Stimulated activated CD8-positive, alpha-beta memory T cell treated with anti-CD3 and anti-CD28 coated beads, Interleukin-7, amount 100 ng/mL, for 24 hours (primary cell): ENCODE measurements around the gene SUFU.
"Not testable (repeated sequence)": the region's sequence is repeated elsewhere in the genome, so short reads cannot be mapped to it uniquely, and the experiment has no call there.

Experiments
- DNase-seq: peaks from one replicate; pipeline ENCODE4 v3.0.0-alpha.2; 2020; ENCODE audit warnings: low read depth

Gene SUFU

DNA sequence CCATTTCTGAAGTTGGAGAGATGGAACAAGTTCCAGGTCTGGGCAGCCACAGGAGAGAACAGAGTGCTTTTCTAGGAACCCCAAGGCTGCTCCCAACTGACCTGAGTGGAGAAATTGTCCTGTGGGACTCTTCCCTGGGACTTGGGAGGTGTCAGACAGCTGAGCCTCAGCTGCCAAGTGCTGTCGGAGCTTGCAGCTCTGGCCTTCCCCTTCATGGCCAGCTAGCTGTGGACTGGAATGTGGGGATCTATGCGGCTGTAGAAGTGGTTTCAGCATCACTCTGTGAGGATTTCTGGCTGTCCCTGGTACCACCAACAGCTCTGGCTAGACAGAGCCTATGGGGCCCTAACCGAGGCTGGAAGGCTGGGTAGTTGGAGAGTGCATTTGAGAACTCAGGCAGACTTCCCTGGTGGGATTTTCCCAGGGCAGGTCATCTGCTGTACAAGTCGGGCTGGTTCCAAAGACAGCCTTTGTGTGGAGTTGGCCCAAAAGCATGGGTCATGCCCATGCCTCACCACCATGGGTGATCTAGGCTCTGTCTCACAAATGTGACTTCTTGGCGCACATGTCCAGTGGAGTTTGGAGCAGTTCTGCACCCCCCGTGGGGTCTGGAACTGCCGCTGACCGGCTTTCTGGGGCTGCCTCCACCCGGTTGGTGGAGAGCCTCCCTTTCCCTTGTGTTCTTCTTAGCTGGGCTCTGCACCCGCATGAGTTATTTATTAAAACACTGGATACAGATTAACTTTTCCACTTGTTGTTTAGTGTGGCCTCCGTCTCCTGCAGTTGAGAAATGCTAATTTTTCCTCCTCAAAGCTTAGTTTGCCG, 10.9 kb downstream of the SUFU start:
- DNase-seq = no peak

DNA sequence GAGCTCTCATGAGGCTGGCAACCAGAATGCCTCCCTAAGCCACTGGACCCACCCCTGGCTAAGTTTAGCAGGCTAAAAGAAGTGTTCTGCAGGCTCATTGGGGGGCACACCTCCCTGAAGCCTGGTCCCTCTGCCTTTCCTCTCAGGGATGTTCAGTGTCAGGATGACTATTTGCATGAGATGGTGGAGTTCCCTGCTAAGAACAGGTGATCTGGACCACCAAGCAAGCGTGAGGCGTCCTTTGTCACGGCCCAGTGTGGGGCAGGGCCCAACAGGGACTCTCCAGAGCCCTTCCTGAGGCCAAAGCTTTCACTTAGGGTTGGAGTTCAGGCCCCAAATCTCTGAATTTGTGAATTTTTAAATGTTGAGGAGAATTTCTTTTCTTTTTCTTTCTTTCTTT, 12.0 kb downstream of the SUFU start:
- no peak for DNase-seq

- no peak for DNase-seq
Measured at GRCh38 chr10:102517553-102517952, 13.8 kb downstream of the SUFU start.

- no peak for DNase-seq
Measured at GRCh38 chr10:102519246-102519825, 15.6 kb downstream of the SUFU start.

DNA sequence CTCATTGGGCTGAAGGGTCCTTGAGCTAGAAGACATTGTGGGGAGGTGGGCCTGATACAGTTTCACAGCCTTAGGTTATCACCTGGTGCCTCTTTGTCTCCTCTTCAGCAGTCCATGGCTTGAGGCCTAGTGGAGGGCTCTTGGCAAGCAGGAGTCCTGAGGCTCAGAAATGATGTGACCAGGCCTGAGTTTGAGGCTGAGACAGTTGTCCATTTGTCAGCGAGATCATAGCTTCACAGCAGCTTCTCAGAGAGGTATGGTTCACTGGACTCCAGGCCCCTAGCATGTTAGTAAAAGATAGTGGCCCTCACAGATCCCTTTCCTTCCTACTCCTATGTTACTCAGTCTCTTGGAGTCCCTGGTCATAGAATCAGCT, 19.1 kb downstream of the SUFU start:
- no peak for DNase-seq

DNA sequence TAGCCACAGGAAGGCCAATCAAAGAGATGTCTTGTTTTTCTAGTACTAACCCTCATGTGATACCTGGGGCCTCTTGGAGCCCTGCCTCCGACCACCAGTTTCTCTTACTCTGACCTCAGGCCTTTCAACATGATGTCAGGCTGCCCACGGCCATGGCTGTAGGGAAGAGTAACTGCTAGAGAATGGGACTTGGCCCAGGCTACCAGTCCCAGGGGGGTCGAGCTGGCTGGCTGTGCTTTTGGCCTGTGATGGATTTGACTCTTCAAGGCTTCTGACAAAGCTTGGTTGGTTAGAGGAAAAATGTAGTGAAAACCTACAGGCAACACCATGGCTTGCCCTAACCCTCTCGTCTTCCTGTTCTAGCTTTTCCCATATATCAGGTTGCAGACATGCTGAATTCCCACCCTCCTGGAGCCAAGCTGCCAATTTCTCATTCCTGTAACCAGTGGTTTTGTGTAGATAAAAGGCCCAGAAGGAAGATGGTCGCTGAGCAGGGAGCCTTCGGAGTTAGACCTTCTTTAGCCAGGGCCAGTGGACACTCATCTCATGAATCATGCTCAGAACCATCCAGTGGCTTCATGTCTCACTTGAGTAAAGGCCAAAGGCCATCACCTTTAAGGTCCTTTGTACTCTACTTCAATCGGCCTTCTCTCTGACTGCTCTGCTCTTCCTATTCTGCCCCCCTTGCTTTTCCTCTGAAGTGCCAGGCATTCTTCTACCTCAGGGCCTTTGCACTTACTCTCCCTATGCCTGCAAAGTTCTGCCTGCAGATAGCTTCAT, 19.7 kb downstream of the SUFU start:
- DNase-seq = no peak

GRCh38 chr10:102524746-102525145, 21.0 kb downstream of the SUFU start:
- DNase-seq = no peak

DNA sequence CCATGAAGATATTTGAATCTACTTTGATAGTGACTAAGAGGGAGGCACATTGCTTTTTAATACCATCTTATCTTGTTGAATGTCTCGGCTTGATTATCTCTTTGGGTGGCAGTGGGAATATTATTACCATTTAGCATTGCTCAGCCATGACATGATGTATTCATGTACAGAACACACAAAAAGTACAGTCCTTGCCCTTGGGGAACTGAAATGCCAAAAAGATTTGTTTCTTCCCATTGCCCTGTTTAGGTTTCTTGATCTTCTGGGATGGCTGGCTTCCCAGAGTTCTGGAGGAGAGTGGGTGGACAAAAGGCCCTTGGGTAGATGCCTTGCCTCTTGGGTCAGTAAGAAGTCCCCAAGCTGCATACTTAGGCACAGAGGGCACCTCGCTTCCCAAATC, 23.8 kb downstream of the SUFU start:
- DNase-seq = no peak

GRCh38 chr10:102534333-102534732, 30.6 kb downstream of the SUFU start:
- DNase-seq = no peak

GRCh38 chr10:102534966-102535365, 31.2 kb downstream of the SUFU start:
- not testable (repeated sequence) for DNase-seq

GRCh38 chr10:102535481-102536147, 31.8 kb downstream of the SUFU start:
- no peak for DNase-seq

- DNase-seq = no peak
Measured at GRCh38 chr10:102537367-102537766, 33.6 kb downstream of the SUFU start.

GRCh38 chr10:102537948-102538347, 34.2 kb downstream of the SUFU start:
- DNase-seq = no peak

GRCh38 chr10:102538811-102539210, 35.0 kb downstream of the SUFU start:
- no peak for DNase-seq

GRCh38 chr10:102540023-102540422, 36.3 kb downstream of the SUFU start:
- DNase-seq = no peak

DNA sequence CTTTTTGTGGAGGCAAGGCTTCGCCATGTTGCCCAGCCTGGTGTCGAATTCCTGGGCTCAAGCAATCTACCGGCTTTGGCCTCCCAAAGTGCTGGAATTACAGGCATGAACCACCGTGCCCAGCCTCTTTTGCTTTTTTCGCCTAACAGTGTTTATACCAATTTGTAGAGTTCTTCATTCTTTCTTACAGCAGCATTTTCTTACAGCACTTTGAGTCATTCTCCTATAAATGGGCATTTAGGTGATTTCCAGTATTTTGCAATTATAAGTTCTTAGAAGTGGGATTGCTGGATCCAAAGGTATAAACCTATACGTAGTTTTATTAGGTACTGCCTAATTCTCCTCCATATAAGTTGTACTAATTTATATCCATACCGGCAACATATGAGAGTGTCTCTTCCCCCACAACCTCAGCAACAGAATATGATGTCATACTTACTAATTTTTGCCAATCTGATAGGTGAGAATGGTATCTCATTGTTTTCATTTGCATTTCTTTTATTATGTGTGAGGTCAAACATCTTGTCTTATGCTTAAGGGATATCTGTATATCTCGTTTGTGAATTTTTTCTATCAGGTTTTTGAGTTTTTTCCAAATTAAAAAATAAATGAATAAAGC, 39.1 kb downstream of the SUFU start:
- no peak for DNase-seq

DNA sequence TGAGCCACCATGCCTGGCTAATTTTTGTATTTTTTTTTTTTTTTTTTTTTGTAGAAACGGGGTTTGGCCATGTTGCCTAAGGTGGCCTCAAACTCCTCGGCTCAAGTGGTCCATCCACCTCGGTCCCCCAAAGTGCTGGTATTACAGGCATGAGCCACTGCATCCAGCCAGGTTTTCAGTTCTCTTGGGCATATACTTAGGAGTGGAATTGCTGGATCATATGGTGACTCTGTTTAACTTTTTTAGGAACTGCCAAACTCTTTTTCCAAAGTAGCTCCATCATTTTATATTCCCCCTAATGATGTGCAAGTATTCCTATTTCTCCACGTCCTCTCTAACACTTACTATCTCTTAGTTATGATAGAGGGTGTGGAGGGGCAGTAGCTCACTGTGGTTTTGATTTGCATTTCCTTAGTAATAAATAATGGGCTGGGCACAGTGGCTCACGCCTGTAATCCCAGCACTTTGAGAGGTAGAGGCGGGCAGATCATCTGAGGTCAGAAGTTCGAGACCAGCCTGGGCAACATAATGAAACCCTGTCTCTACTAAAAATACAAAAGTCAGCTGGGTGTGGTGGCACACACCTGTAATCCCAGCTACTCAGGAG, 41.6 kb downstream of the SUFU start:
- no peak for DNase-seq

DNA sequence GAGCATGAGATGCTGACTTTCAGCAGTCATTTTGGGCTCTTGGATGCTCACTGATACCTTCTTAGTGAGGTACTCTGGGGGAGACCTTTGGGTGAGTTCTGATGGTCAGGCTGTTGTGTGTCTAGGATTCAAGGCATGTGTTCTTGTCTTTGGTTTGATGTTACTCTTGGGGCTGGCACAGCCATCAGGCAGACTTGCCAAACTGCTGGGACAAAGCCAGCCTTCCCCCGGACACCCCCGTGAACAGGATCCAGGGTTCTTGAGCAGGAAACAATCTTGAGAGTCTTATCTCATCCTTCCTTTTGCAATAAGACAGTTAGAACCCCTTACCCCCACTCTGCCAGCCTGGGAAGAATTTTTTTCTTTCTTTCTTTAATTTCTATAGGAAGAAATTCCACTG, 42.2 kb downstream of the SUFU start:
- no peak for DNase-seq

- DNase-seq = no peak
Measured at GRCh38 chr10:102546606-102547320, 43.0 kb downstream of the SUFU start.

- DNase-seq = no peak
Measured at GRCh38 chr10:102549549-102549948, 45.8 kb downstream of the SUFU start.

DNA sequence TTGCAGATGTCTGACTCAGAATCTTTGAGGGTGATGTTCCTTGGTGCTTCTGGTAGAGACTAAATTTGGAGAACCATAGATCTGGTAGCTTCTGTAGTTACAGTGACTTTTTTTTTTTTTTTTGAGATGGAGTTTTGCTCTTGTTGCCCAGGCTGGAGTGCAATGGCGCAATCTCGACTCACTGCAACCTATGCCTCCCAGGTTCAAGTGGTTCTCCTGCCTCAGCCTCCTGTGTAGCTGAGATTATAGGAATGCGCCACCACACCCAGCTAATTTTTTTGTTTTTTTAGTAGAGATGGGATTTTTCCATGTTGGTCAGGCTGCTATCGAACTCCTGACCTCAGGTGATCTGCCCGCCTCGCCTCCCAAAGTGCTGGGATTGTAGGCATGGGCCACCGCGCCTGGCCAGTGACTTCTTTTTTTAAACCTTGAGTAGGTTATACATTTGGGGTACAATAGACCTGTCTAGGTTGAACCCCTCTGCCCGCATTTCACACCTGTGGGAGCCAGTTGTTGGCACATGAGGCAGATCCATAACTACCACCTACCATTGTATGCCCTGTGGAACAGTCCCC, 47.0 kb downstream of the SUFU start:
- no peak for DNase-seq
